HPDE6-E6E7 (cell line): ENCODE data around the gene SSTR4.
"Not testable (repeated sequence)": the region's sequence is repeated elsewhere in the genome, so short reads cannot be mapped to it uniquely, and the experiment has no call there.

Experiments
- DNase-seq: peaks from one replicate; pipeline ENCODE4 v3.0.0; 2011; ENCODE audit warnings: missing footprints; ENCODE audit errors: extremely low spot score

The SSTR4 gene

DNA sequence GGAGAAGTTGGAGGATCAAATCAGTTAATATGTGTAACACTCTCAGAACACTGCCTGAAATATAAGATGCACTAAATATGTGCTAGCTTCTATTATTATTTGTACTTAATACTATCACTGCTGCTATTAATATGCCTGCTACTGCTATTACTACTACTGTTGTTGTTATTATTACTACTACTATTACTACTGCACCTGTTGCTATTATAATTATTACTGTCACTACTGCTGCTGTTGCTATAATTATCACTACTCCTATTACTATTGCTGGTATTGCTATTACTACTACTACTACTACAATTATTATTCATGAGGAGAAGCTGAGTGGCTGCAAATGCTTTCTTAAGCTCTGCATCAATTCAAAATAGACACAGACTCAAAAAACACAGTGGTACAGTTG is 16.7 kb upstream of the SSTR4 start:
- DNase-seq: no peak

- DNase-seq: no peak
Measured at GRCh38 chr20:23018941-23019340, 16.2 kb upstream of the SSTR4 start.

GRCh38 chr20:23019403-23019802 is 15.7 kb upstream of the SSTR4 start:
- no peak for DNase-seq

DNA sequence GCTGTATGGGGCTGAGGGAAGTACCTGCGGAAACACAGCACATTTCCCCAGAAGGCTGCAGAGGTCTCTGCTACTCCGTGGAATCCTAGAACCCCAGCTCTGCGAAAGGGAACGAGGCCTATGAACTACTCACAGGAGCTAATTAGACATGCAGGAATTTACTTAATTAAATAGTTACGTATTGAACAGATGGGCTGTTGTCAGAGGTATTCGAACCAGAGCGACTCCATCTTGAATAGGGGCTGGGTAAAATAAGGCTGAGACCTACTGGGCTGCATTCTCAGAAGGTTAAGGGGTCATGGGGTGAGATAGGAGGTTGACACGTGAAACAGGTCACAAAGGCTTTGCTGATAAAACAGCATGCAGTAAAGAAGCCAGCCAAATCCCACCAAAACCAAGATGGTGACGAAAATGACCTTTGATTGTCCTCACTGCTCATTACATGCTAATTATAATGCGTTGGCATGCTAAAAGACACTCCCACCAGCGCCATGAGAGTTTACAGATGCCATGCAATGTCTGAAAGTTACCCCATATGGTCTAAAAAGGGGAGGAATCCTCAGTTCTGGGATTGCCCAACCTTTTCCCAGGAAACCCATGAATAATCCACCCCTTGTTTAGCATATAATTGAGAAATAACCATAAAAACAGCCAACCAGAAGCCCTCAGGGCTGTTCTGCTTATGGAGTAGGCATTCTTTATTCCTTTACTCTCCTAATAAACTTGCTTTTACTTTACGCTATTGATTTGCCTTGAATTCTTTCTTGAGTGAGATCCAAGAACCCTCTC is 14.7 kb upstream of the SSTR4 start:
- DNase-seq: no peak

GRCh38 chr20:23021541-23021940 is 13.6 kb upstream of the SSTR4 start:
- no peak for DNase-seq

DNA sequence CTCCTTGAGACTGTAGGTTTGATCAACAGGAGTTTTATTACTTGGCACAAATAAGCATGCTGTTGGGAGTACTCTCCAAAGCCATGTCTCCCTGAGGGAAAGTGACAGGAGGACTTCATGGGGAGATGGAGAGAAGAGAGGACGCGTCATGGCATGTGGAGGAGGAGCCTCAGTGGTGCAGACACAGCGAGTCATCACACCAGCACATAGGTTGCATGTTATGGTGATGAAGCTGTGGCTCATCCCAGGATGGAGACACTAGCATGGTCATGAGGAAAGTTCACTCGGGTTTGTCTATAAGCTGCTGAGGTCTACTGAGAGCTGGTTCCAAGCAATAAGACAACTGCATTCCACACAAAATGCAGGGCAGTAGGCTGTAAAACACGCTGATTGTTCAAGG is 13.2 kb upstream of the SSTR4 start:
- DNase-seq: no peak

DNA sequence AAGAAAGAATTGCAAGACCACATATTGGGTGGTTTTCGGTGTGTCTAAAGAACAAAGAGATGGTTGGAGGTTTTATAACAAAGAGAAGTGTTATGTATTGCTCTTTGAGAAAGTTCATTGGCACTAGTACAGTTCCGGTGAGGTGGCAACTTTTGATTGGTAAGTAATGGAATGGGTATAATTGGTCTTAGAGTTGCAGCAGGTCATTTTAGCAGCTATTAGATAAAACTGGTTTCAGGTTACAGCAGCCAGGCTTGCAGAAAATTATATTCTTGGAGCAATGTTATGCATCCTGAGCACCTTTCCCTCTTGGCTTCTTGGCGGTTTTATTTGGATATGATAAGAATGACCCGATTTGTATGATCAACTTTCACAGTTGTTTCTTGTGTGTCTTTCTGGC is 12.3 kb upstream of the SSTR4 start:
- no peak for DNase-seq

GRCh38 chr20:23023621-23024177 is 11.4 kb upstream of the SSTR4 start:
- no peak for DNase-seq

DNA sequence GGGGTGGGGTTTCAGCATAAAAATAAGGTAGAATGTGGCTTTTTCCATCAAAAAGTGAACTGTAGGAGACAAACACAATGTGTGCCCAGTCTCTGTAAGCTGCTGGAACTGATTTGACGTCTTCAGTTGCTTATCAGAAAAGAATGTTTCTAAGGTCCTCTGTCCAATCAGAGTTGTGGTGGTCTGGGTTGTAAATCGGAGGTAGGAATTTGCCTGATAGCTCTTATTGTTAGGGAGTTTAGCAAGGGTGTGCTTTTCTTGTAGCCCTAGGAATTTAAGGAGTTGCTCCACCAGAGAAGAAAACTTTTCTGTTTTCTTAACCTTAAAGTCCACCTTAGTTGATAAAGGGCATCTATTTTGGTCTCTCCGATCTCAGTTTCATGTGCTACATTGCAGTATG is 10.4 kb upstream of the SSTR4 start:
- DNase-seq: no peak

GRCh38 chr20:23025503-23025902 is 9.6 kb upstream of the SSTR4 start:
- not testable (repeated sequence) for DNase-seq

DNA sequence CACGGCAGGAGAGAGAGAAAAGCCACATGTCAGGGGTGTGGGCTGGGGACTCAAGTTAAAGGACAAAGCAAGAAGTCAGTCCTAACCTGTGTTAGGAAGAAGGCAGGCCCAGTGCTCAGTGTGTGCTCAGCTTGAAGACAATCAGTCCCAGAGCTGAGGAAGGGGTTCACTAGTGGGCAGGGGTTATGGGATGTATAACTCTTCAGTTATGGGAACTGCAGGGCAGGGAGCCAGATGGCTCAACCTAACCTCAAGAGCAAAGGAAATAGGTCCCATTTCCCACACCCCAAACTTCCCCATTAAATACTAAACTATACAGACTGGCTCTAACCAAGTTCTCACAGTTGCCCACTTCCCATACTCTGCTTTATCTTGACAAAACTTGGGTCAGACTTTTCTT is 7.4 kb upstream of the SSTR4 start:
- no peak for DNase-seq

GRCh38 chr20:23028392-23028791 is 6.7 kb upstream of the SSTR4 start:
- DNase-seq: no peak

- no peak for DNase-seq
Measured at GRCh38 chr20:23029324-23029723, 5.8 kb upstream of the SSTR4 start.

DNA sequence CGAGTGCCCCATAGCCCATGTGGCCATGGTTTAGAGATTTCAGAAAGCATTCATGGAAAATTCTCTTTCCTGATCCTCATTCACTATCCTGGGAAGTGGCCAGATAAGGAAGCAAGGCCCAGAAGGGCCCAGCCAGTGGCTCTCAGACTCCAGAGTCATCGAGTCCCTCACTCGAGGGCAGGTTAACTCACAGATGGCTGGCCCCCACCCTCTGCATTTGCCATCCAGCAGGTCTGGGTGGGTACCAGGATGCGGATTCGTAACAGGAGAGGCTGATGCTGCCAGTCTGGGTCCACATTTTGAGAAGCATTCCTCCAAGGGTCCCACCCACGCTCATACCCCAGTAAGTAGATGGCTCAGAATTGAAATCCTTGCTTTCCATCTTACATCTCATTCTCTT is 3.8 kb upstream of the SSTR4 start:
- DNase-seq: no peak

DNA sequence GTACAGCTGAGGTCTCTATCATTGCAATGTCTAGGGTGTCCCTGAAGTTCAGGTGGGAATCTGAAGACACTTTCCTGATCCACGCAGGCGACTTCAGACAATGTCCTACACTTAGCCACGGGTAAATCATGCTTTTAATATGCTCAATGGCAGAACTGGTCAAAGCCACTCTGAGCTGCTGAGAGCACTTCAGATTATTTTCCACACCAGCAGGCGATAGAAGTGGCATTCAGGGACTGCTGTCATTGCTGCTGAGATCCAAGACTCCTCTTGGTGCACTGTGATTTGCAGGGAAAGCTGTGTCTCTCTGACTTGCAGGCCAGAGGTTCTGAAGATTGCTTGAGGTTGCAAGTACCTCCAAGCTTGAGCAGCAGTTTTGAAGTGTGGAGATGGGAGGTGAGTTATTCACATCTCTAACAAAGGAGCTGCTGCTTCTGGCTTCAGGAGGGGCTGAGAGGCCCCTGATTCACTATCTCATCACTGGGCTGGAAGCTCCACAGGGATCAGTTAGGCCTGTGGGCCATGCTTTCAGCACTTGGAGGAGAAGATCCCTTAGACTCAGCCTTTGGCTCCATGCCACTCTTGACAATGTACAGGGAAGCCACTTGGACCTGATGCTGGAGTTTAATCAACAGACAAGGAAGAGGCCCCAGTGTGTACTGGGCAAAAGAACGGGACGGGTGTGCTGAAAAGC is 2.9 kb upstream of the SSTR4 start:
- no peak for DNase-seq

GRCh38 chr20:23032750-23033078 is 2.4 kb upstream of the SSTR4 start:
- no peak for DNase-seq

GRCh38 chr20:23033918-23034317 is 1.2 kb upstream of the SSTR4 start:
- no peak for DNase-seq

DNA sequence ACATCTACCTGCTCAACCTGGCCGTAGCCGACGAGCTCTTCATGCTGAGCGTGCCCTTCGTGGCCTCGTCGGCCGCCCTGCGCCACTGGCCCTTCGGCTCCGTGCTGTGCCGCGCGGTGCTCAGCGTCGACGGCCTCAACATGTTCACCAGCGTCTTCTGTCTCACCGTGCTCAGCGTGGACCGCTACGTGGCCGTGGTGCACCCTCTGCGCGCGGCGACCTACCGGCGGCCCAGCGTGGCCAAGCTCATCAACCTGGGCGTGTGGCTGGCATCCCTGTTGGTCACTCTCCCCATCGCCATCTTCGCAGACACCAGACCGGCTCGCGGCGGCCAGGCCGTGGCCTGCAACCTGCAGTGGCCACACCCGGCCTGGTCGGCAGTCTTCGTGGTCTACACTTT is 619 bp downstream of the SSTR4 start:
- no peak for DNase-seq

DNA sequence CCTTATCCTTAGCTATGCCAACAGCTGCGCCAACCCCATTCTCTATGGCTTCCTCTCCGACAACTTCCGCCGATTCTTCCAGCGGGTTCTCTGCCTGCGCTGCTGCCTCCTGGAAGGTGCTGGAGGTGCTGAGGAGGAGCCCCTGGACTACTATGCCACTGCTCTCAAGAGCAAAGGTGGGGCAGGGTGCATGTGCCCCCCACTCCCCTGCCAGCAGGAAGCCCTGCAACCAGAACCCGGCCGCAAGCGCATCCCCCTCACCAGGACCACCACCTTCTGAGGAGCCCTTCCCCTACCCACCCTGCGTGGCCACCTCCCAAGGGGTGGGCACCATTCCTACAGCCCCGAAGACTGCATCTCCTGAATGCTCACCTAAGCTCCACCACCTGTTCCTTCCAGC is 1.3 kb downstream of the SSTR4 start:
- no peak for DNase-seq

- no peak for DNase-seq
Measured at GRCh38 chr20:23037017-23037481, 1.9 kb downstream of the SSTR4 start.

DNA sequence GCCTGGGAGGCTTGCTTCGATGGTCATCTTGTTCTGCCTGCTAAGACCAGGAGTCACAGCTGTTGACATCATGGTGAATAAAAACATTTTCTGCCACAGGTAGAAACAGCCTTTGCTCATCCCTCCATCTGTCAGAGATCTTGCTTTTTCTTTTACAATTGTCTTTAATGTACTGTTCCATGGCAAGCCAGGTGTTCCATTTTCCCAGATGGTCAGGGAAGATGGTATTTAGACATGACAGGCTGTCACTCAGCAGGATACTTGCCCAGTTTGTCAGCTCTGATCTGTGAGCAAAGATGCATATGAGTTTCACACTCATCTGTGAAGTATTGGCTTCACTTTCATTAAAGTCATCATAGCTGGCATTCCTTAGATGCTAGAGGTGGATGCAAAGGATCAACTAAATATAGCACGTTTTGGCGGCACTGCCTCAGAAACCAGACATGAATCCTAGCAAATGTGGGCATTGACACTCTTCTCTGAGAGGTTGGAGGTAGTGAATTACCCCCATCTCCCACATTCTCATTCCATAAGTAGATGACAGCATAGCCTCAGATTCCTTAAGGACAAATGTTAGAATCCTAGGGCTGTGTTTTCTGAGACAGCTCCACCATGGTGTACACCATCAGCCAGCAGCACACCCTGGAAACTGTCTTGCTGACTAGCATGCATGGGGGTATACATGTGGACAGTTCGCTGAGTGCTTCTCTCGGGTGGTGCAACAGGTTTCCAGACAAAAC is 4.2 kb downstream of the SSTR4 start:
- no peak for DNase-seq

DNA sequence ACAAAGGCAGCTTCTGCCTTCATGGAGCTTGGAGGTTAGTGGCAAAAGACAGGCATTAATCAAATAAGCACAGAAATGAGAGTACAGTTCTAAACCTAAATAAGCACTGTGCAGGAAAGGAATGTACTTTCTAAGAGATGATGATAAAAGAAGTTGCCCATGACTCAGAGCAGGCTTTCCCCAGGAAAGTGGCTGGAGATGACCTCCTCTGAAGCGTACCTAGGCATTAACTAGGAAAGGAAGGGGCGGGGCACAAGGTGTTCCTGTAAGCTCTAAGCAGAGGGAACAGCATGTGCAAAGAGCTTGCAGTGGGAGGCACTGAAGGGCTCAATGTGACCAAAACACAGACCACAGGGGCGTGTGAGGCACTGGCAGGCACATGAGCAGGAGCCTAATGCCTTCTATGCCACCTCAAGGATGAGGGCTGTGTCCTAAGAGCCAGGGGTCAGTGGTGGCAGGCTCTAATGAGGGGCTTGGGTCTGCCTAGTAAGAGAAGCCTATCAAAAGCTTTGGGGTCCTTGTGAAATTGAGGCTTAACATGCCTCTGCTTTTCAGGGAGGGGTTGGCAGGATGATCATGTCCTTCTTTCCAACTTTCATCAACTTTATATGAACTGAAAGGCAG is 4.9 kb downstream of the SSTR4 start:
- DNase-seq: no peak
